HepG2 (cell line): ENCODE measurements around the gene PCNA. TPM values are rescaled to one million over a fixed set of nuclear protein-coding genes. Genes with fewer than 3 reads are reported as not detected.

Experiments
- CEBPB ChIP-seq: IDR thresholded peaks from 2 replicates; pipeline ENCODE4 v1.6.1; 2011; ENCODE audit warnings: low read depth, low read length, improper control_type of control experiment, borderline replicate concordance
- CHD4 ChIP-seq: fragments of 200-600 bp; sonication (generic); IDR thresholded peaks from 2 replicates; pipeline ENCODE4 v1.7.0; 2017; ENCODE audit warnings: mild to moderate bottlenecking, low read length, borderline replicate concordance
- KDM5B ChIP-seq: sonication (generic); formaldehyde crosslinking; IDR thresholded peaks from 2 replicates; pipeline ENCODE4 v1.4.0; 2020; ENCODE audit warnings: missing genetic modification reagents, mild to moderate bottlenecking, borderline replicate concordance
- MAF1 ChIP-seq: sonication (generic); formaldehyde crosslinking; IDR thresholded peaks from 2 replicates; pipeline ENCODE4 v1.5.0; 2020; ENCODE audit warnings: missing genetic modification reagents, borderline replicate concordance
- MXD4 ChIP-seq: IDR thresholded peaks from 2 replicates; pipeline ENCODE4 v1.6.1; 2016; ENCODE audit warnings: mild to moderate bottlenecking, missing biosample characterization, missing genetic modification reagents
- NR2F2 ChIP-seq: IDR thresholded peaks from 2 replicates; pipeline ENCODE4 v1.6.1; 2012; ENCODE audit warnings: low read depth, inconsistent platforms, borderline replicate concordance
- NR2F6 ChIP-seq, 2 experiments: IDR thresholded peaks; 2 replicates each; pipeline ENCODE4 v1.6.1; 2016; ENCODE audit warnings: antibody characterized with exemption in 1 of 2, mild to moderate bottlenecking in 1 of 2
- PPARG ChIP-seq: conservative IDR thresholded peaks from 2 replicates; pipeline ENCODE4 v1.6.1; 2016; ENCODE audit warnings: missing biosample characterization, missing genetic modification reagents
- RBM22 ChIP-seq: fragments of 200-400 bp; formaldehyde crosslinking; optimal IDR thresholded peaks from 2 replicates; pipeline ENCODE3; 2017; ENCODE audit warnings: mild to moderate bottlenecking, low read length, moderate library complexity
- RFX1 ChIP-seq: fragments of 450-650 bp; IDR thresholded peaks from 2 replicates; pipeline ENCODE4 v1.6.1; 2017
- SNRNP70 ChIP-seq: fragments of 200-400 bp; formaldehyde crosslinking; IDR thresholded peaks from 2 replicates; pipeline ENCODE4 v1.6.1; 2017; ENCODE audit warnings: mild to moderate bottlenecking, low read depth, low read length, moderate library complexity
- SP2 ChIP-seq: sonication (generic); formaldehyde crosslinking; IDR thresholded peaks from 2 replicates; pipeline ENCODE4 v1.5.1; 2020; ENCODE audit warnings: mild to moderate bottlenecking, missing genetic modification reagents
- TFDP1 ChIP-seq: IDR thresholded peaks from 2 replicates; pipeline ENCODE4 v1.6.1; 2016; ENCODE audit warnings: missing compliant biosample characterization, missing genetic modification reagents, borderline replicate concordance
- TFE3 ChIP-seq: IDR thresholded peaks from 2 replicates; pipeline ENCODE4 v1.6.1; 2016
- ZBTB40 ChIP-seq, 2 experiments: fragments of 450-650 bp in 1 of 2; sonication (generic) in 1 of 2; formaldehyde crosslinking in 1 of 2; IDR thresholded peaks; 2 replicates each; pipeline versions ENCODE4 v1.6.1 to v1.8.0; 2016 to 2022; ENCODE audit warnings: antibody characterized with exemption in 1 of 2, mild to moderate bottlenecking in 1 of 2, missing genetic modification reagents in 1 of 2
- ZBTB7B ChIP-seq: sonication (generic); formaldehyde crosslinking; IDR thresholded peaks from 2 replicates; pipeline ENCODE4 v1.4.0; 2020; ENCODE audit warnings: missing genetic modification reagents
- ZNF446 ChIP-seq: sonication (generic); formaldehyde crosslinking; IDR thresholded peaks from 2 replicates; pipeline ENCODE4 v1.5.0; 2020; ENCODE audit warnings: mild to moderate bottlenecking, missing genetic modification reagents
- polyA plus RNA-seq, 8 experiments: library from polyadenylated mRNA; depleted of rRNA in 3 of 8; stranded (reverse) in 7 of 8; unstranded in 1 of 8; fragments of >200 nt; fragmentation: Illumina TruSeq in 4 of 8; extraction: Trizol in 4 of 8; gene quantifications; 2 replicates each; pipeline versions ENCODE4 v1.2.1 to v1.2.3, GENCODE V29; 2011 to 2016; ENCODE audit warnings: low read depth in 4 of 8, missing spikeins in 1 of 8, mixed read lengths in 1 of 8; ENCODE audit not compliant: insufficient read depth in 1 of 8
- total RNA-seq, 5 experiments: library from RNA; depleted of rRNA; stranded (reverse); fragments of >200 nt; fragmentation: Illumina TruSeq; extraction: Trizol; gene quantifications; 2 replicates each; pipeline ENCODE4 v1.2.3, GENCODE V29; 2016; ENCODE audit warnings: low read depth in 1 of 5

PCNA gene
- total and polyA plus RNA-seq, 2 of the 13 experiments (the other 11 are each of a cell fraction or from before 2014, with no cell fraction given) = 229 to 655 TPM

- peak; percentile 40; the same call in 1 of the 2 replicates for TF ChIP-seq TFE3
- peak; percentile 53; the same call in 1 of the 2 replicates for TF ChIP-seq CEBPB
- no peak for TF ChIP-seq ZBTB40 (IDR thresholded peaks at IDR 0.05)
- TF ChIP-seq ZBTB40 (CRISPR knock-in tag; IDR thresholded peaks at IDR 0.05) = no peak; the same call in 1 of the 2 replicates
- peak; percentile 63 for TF ChIP-seq RBM22
- TF ChIP-seq ZNF446 (CRISPR knock-in tag) = 0 out of 2 replicates have a peak, but pooled peaks have one; percentile 14
- 0 out of 2 replicates have a peak, but pooled peaks have one; percentile 3 for TF ChIP-seq SP2 (CRISPR knock-in tag)
- TF ChIP-seq TFDP1 (CRISPR knock-in tag) = peak; percentile 70; the same call in 1 of the 2 replicates
- TF ChIP-seq CHD4 = no peak
- TF ChIP-seq MXD4 = peak; percentile 70
- 0 out of 2 replicates have a peak, but pooled peaks have one; percentile 49 for TF ChIP-seq PPARG
- TF ChIP-seq ZBTB7B (CRISPR knock-in tag) = peak; percentile 62; the same call in 1 of the 2 replicates
- no peak for TF ChIP-seq NR2F2
- TF ChIP-seq SNRNP70 = no peak
- TF ChIP-seq MAF1 = no peak
- no peak; the same call in 1 of the 2 replicates for TF ChIP-seq NR2F6 (IDR thresholded peaks at IDR 0.05)
- TF ChIP-seq NR2F6 (CRISPR knock-in tag; IDR thresholded peaks at IDR 0.05) = peak; percentile 60
- TF ChIP-seq RFX1 = no peak
- peak; percentile 90; the same call in 1 of the 2 replicates for TF ChIP-seq KDM5B (CRISPR knock-in tag)
Observed at GRCh38 chr20:5150226-5151076, 30.7 kb upstream of the PCNA start (continued).
